Measurements from ENCODE around the gene ZNF622.

Gene ZNF622

DNA sequence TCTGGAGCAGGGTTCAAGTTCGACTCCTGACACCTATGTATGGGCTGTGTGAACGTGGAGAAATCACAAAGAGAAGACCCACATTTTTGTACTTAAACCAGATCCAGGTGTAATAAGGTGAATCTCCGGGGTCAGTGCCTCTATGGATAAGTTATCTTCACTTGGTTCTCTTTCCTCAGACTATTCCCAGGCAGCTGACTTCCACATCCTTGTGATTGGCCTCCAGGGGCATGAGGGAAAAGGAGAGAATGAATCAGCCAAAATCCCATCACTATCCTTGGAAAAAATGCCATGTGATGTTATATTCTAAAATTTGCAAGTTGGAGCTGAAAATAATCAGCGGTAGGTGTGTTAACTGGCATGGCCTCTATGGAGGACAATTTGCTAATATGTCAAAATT, 37.2 kb downstream of the ZNF622 start:
- DNase-seq, result no peak

DNA sequence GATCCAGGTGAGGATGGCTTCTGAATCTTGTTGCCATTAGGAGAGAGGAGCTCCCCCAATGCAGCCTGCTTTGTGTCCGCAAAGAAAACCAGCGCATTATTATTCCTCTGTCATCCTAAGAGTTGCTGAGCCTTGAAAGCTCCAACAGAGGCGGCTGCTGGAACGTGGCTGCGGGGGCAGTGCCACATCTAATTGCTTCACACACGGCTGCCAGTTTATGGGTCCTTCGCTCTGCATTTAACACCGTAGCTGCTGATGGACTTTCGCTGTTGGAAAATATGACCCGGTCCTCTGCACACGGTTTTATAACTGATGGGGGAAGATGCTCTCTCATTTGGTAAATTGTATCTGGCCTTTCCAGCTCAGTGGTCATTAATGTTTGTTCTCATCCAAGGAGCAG, 38.0 kb downstream of the ZNF622 start:
- DNase-seq, result no peak

DNA sequence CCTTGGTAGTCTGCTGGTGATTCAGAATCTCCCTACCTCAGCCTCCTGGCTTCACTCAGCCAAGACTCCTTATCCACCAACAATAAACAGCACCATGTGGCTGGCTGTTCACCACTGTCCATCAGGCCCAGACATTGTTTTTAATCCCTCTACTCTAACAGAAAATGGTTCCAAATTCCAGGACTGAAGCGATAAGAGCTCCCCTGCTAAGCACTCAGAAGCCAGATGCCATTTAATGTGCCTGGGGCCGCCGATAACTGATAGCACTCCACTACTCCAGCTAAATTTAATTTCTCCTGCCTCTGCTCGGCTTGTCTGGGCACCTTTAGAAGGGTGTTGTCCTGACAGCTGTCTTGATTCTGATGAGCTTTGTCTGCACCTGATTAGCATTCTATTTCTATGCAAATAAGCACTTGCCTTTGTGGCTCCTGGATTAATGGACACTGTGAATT, 47.1 kb downstream of the ZNF622 start:
- no peak for DNase-seq

DNA sequence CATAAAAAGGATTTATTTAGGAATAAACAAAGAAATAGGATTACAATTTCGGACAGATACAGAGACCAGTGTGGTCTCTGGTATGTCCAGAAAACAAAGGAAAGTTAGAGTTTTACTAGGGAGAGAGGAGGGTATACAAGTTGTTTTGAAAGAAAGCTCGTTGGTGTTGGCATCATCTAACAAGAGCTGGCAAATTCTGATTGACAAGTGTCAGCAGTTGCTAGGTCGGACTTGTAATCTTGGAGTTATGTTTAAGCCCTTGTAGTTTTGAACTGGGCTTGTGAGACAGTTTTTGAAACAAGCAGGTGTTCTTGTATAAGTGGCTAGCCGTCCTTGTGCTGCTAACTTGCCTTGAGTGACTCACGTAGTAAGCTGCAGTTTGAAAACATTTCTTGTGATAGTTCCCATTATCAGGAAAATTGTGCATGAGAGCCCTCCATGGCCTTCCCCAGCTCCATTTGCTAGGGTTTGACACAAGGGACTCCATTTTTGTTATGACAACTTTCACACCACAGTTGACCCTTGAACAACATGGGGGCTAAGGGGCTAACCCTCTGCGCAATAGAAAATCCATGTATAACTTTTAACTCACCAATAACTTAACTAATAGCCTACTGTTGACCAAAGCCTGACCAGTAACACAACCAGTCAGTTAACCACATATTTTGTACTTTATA, 48.1 kb downstream of the ZNF622 start:
- DNase-seq, result no peak

DNA sequence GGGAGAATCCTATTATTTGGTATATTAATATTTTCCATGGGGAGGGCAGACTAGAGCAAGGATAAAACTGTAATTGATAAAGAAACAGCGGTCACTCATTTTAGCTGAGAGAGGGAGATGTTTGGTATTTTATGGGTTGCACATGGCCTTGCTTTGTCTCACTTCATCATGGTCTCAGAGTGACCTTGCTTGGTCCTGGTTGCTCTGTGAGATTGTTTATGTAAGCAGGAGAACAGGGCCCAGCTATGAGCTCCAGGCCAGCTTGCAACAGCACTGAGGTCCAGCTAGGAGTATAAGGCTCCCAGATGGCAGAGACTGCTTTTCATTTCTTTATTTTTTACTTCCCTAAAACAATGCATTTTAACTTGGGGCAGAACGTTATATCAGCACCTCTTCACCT, 50.7 kb downstream of the ZNF622 start:
- DNase-seq, result no peak

DNA sequence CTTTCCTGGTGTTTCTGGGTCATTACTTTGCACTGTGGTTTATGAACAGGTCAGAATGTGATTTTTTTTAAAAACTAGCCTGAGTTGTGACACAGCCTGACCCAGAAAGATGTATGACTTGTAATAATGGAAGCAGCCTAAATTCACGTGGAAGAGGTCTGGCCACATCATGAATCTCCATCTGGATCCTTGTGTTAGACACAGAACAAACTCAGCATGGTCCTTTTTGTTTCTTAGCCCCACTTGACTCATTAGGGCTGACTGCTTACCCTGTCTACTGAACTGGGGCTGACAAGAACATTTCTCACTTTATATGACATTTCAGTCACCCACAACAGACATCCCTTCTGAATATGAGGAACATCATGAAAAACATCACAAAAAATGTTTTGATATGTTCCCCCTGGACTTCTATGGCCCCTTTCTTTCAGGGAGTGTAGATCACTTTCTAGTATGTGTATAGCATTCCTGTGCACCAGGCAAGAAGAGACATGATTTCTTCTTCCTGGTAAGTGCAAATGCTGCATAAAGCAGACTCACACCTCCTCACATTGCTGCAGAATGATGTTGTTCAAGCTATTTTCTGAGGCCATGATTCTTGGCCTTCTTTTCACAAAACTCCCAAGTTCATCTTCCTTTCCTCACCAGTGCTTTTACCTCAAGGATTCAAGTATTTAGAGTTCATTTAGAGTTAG, 52.3 kb downstream of the ZNF622 start:
- no peak for DNase-seq

DNA sequence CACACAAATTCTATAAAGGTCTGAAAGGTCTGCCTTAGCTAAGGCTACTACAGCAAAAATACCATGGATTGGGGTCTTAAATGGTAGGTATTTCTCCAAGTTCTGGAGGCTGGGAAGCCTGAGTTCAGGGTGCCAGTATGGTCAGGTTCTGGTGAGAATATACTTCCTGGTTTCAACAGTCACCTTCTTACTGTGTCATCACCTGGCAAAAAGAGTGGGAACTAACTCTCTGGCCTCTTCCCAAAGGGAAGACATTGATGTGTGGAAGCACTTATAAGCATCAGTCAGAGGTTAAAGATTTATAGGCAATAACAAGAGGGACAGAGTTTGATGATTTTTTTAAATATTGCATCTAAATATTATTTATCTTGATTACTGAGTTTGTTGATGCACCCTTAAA, 53.0 kb downstream of the ZNF622 start:
- no peak for DNase-seq

DNA sequence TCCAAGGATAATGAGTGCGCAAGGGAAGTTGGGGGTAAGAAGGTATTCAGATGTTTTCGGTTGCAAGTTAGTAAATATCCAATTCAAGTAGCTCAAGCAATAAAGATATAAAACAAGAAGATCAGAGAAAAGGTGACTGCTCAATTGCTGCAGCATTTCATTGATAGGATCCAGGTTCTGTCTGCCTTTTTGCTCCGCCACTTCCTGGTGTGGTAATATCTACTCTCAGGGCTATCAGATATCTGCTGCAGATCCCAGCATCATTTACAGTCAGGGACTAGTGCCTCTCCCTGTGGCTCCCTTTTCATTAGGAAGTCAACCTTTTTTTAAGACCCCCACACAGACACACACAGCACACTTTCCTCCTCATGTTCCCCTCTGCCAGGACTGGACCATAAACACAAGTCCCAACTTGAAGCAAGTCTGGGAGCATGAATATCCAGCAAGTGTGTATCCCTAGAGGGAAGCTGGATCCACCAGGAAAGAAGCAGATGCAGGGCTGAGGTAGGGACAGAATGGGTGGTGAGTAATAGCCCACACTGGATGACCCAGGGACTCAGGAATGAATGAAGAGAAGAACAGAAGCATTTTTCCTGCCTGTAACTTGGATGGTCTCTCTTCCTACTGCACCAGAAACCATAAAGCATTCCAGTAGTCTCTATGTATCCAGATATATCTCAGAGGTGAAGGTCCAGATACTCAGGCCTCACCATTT, 53.7 kb downstream of the ZNF622 start:
- no peak for DNase-seq

DNA sequence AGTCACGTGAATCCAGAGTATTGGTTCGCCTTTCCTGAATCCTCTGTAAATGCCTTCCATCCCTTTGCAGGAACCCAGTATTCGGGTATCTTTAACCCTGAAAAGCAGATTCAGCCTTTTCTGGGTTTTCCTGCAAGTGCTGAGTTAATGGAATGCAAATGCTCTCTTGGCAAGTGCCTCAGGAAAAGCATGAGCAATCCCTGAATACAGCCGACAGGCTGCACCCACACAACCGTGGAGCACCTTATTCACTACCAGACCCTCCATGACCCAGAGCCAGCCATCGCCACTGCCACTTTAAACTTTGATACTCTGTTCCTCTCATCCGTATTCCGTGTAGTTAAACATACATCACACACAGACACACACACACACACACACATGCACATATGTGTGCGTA, 54.4 kb downstream of the ZNF622 start:
- no peak for DNase-seq

DNA sequence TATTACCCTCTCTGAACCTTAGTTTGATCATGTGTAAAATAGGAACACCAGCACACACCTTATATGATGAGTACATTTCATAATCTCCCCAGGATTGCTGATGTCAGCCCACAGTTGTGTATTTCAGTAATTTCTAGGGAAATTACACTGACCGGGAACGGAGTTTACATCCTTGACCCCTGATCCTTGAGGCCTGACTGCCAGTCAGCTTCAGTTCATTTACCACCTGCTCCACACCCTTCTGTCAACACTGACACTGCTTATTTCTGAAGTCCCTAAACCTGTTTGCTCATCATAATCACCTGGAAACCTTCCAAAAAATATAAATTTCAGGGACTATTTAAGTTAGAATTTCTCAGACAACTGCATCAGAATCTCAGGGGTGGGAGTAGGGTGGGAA, 55.3 kb downstream of the ZNF622 start:
- DNase-seq, result no peak

DNA sequence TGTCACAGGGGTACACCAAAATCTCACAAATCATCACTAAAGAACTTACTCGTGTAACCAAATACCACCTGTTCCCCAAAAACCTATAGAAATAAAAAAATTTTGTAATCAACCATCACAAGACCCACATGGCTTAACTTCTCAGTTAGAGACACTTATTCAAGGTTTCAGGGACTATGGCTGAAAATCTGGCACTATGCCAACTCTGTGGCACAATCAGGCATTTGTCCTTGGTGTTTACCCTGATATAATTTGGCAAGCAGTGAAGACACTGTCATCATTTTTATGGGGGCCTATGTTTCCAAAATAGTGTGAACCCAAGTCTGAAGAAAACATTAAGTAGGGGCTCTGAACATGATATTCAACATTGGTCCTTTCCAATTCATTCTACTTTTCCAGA, 59.0 kb downstream of the ZNF622 start:
- DNase-seq, result no peak

DNA sequence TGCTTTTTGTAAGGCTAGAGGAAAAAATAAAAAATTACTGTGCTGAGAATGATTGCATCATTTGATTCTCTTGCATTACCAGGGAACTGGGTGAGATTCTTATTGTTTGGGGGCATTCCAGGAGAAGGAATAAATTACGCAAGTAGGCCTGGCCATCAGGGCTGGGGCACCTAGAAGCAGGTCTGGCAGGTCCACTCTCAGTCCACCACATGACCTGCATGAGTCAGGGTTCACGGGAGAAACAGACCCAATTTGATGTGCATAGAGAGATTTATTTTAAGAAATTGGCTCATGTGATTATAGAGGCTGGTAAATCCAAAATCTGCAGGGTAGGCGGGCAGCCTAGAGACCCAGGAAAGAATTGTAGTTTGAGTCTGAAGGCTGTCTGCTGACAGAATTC, 59.6 kb downstream of the ZNF622 start:
- no peak for DNase-seq
